ENCODE measurements around the gene GOLGA6B.
"Not testable (repeated sequence)": the region's sequence is repeated elsewhere in the genome, so short reads cannot be mapped to it uniquely, and the experiment has no call there.

GOLGA6B gene, protein sequence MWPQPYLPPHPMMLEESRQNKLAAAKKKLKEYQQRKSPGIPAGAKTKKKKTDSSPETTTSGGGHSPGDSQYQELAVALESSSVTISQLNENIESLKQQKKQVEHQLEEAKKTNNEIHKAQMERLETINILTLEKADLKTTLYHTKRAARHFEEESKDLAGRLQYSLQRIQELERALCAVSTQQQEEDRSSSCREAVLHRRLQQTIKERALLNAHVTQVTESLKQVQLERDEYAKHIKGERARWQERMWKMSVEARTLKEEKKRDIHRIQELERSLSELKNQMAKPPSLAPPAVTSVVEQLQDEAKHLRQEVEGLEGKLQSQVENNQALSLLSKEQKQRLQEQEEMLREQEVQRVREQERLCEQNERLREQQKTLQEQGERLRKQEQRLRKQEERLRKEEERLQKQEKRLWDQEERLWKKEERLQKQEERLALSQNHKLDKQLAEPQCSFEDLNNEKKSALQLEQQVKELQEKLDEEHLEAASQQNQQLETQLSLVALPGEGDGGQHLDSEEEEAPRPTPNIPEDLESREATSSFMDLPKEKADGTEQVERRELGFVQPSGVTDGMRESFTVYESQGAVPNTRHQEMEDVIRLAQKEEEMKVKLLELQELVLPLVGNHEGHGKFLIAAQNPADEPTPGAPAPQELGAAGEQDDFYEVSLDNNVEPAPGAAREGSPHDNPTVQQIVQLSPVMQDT

DNA sequence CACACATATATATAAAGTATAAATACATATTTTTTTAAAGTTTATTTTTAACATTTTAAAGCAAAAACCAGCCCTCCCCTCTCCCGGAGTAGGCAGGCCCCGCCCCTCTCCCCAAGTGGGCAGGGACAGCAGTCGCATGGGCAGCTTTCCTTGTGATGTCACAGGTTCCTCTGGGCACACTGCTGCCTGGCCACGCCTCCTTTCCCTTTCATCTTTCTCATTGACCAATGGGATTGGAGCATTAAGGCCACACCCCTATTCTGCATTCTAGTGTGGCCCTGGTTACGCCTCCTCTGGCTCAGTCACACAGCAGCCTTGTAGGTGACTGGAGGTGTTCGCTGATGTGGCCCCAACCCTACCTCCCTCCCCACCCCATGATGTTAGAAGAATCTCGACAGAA is at the start of gene GOLGA6B:
GOLGA6B (plus strand) TSS at position 301 of the 400 bp plus-strand sequence; CDS start at position 342, 41 bp downstream.
- not testable (repeated sequence) for TF ChIP-seq GATA2, GATA3 (IDR thresholded peaks at IDR 0.05; ENCODE audit: low read depth, low read length)

GRCh38 chr15:72604794-72605193 is 49.7 kb upstream of the GOLGA6B start:
- TF ChIP-seq GATA3 (IDR thresholded peaks at IDR 0.05; ENCODE audit: low read depth, low read length) (no peak), GATA2 (IDR thresholded peaks at IDR 0.05; ENCODE audit: low read depth, low read length) (no peak)

- TF ChIP-seq GATA2 (IDR thresholded peaks at IDR 0.05; ENCODE audit: low read depth, low read length) (no peak), GATA3 (IDR thresholded peaks at IDR 0.05; ENCODE audit: low read depth, low read length) (no peak)
Measured at GRCh38 chr15:72609862-72610261, 44.6 kb upstream of the GOLGA6B start.

- TF ChIP-seq GATA2 (IDR thresholded peaks at IDR 0.05; ENCODE audit: low read depth, low read length) (no peak), GATA3 (IDR thresholded peaks at IDR 0.05; ENCODE audit: low read depth, low read length) (no peak)
Measured at GRCh38 chr15:72614810-72615532, 39.5 kb upstream of the GOLGA6B start.

- TF ChIP-seq GATA3 (IDR thresholded peaks at IDR 0.05; ENCODE audit: low read depth, low read length) (no peak), GATA2 (IDR thresholded peaks at IDR 0.05; ENCODE audit: low read depth, low read length) (no peak)
Measured at GRCh38 chr15:72616491-72617210, 37.8 kb upstream of the GOLGA6B start.

- no peak for TF ChIP-seq GATA3 (IDR thresholded peaks at IDR 0.05; ENCODE audit: low read depth, low read length)
- no peak for TF ChIP-seq GATA2 (IDR thresholded peaks at IDR 0.05; ENCODE audit: low read depth, low read length)
Measured at GRCh38 chr15:72671525-72671924, 17.0 kb downstream of the GOLGA6B start.

GRCh38 chr15:72676838-72677237 is 22.3 kb downstream of the GOLGA6B start:
- TF ChIP-seq GATA2 (IDR thresholded peaks at IDR 0.05; ENCODE audit: low read depth, low read length) (no peak), GATA3 (IDR thresholded peaks at IDR 0.05; ENCODE audit: low read depth, low read length) (no peak)

GRCh38 chr15:72680931-72681330 is 26.4 kb downstream of the GOLGA6B start:
- TF ChIP-seq GATA2 (IDR thresholded peaks at IDR 0.05; ENCODE audit: low read depth, low read length) (no peak), GATA3 (IDR thresholded peaks at IDR 0.05; ENCODE audit: low read depth, low read length) (no peak)

DNA sequence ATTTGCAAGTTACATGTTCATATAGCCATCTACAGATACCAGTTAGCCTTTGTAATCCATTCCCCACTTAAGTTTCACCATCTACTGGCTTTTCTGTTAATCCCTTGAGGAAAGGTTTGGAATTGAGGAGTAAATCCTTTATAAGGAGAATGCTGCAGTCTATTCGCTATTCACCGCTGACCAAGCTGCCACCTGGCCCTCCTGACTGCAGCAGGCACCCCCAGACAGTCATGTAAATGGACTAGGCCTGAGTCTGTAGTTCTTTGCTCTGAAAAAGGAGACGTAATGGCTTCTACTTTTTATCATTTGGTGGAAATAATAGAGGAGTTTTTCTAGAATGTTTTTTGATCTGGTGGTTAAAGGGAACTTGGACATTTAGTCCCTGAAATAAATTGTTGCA is 28.3 kb downstream of the GOLGA6B start:
- TF ChIP-seq GATA3 (IDR thresholded peaks at IDR 0.05; ENCODE audit: low read depth, low read length), result no peak

GRCh38 chr15:72685301-72685924 is 30.9 kb downstream of the GOLGA6B start:
- TF ChIP-seq GATA3 (IDR thresholded peaks at IDR 0.05; ENCODE audit: low read depth, low read length) (no peak), GATA2 (IDR thresholded peaks at IDR 0.05; ENCODE audit: low read depth, low read length) (no peak)

DNA sequence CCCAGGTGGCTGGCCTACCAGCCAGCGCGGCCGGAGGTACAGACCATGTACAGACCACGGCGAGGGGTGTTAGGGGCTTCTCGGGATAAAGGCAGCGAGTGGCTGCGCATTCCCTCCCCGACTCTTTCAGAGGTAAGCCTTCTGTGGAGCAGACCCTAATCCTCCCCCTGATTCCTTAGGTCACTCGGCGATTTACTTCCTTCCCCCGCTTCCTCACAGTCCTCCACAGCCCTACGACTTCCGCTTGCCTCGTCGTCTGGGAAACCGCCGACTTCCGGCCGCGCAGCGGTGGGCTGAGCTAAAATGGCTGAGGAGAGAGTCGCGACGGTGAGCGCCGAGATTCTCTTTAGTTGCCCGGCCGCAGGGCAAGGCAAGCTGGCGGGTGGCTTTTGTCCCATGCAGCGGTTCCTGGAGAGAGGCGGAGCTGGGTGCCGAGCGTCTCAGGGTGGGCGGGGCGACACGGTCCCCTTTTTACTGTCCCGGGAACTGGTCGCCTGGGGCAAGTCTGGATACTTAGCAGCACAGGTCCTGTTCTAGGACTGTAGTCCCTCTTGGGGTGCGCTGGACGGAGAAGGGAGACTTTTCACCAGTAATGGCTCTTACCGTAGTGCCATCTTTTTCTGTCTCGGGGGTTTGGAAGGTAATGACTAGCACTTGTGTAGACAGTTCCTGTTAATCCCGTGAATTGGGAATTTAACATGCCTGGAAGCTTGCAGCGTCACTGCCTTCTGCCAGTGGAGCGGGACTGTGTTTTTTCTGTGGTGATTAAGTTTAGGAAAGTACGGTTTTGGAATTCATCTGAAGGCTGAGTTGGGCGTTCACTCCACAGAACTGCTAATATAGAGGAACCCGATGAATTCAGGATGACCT is 31.7 kb downstream of the GOLGA6B start, which contains the start of the genes BBS4 and HIGD2B:
BBS4 (plus strand) TSS at position 283 of the 870 bp plus-strand sequence; CDS start at position 304, 21 bp downstream.
HIGD2B (minus strand) TSS at position 258 of the 870 bp plus-strand sequence. CDS start 9,808 bp downstream, outside the sequence.
- TF ChIP-seq GATA3 (IDR thresholded peaks at IDR 0.05; ENCODE audit: low read depth, low read length) (no peak), GATA2 (IDR thresholded peaks at IDR 0.05; ENCODE audit: low read depth, low read length) (no peak)

DNA sequence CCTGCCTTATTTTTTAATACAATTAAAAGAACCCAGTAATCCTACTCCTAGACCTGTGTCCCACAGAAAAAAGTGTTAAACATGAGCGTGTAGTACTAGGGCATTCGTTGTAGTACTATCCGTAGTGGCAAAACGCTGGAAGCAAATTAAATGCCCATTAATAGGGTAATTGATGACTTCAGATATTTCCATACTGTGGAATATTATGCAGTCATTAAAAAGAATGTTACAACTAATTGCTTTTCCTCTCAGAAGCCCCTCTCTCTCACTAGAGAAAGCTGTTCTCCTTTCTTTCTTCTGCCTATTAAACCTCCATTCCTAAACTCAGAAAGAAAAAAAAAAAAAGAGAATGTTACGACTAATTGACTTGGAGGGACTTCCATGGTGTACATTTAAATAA is 34.2 kb downstream of the GOLGA6B start:
- no peak for TF ChIP-seq GATA3 (IDR thresholded peaks at IDR 0.05; ENCODE audit: low read depth, low read length)
- no peak for TF ChIP-seq GATA2 (IDR thresholded peaks at IDR 0.05; ENCODE audit: low read depth, low read length)

Data from SH-SY5Y (cell line).